Measurements from ENCODE around the gene VNN1.

GRCh38 chr6:132673376-132674094, 40.3 kb downstream of the VNN1 start:
- TF ChIP-seq, protein P1, sequence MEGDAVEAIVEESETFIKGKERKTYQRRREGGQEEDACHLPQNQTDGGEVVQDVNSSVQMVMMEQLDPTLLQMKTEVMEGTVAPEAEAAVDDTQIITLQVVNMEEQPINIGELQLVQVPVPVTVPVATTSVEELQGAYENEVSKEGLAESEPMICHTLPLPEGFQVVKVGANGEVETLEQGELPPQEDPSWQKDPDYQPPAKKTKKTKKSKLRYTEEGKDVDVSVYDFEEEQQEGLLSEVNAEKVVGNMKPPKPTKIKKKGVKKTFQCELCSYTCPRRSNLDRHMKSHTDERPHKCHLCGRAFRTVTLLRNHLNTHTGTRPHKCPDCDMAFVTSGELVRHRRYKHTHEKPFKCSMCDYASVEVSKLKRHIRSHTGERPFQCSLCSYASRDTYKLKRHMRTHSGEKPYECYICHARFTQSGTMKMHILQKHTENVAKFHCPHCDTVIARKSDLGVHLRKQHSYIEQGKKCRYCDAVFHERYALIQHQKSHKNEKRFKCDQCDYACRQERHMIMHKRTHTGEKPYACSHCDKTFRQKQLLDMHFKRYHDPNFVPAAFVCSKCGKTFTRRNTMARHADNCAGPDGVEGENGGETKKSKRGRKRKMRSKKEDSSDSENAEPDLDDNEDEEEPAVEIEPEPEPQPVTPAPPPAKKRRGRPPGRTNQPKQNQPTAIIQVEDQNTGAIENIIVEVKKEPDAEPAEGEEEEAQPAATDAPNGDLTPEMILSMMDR (IDR thresholded peaks at IDR 0.05; ENCODE audit: borderline replicate concordance, extremely low read depth, low read length, poor library complexity, severe bottlenecking): no peak
- TF ChIP-seq EZH2 (IDR thresholded peaks at IDR 0.05; ENCODE audit: borderline replicate concordance, low read depth, low read length, severe bottlenecking): no peak

All from DND-41 (cell line).